Thyroid gland (tissue), 4 donors: Measurements from ENCODE around the gene CAPN3.

Source experiments
- POLR2A ChIP-seq, 2 donors: fragments of 450-650 bp; IDR thresholded peaks; one replicate each; pipeline ENCODE4 v1.6.1; 2017; ENCODE audit warnings: antibody characterized with exemption in 2 of 2, mild to moderate bottlenecking in 2 of 2, moderate library complexity in 1 of 2
- TF ChIP-seq, protein P1 (sequence below), 6 experiments: fragments of 200-600 bp in 3 of 6; fragments of 450-650 bp in 3 of 6; sonication (generic) in 3 of 6; IDR thresholded peaks; one replicate each; pipeline ENCODE4 v1.5.1; 2016 to 2019; ENCODE audit warnings: antibody characterized with exemption in 6 of 6, mild to moderate bottlenecking in 2 of 6, inconsistent platforms in 1 of 6, moderate library complexity in 1 of 6

GRCh38 chr15:42355291-42355690, 4.0 kb upstream of the CAPN3 start:
- TF ChIP-seq, protein P1, sequence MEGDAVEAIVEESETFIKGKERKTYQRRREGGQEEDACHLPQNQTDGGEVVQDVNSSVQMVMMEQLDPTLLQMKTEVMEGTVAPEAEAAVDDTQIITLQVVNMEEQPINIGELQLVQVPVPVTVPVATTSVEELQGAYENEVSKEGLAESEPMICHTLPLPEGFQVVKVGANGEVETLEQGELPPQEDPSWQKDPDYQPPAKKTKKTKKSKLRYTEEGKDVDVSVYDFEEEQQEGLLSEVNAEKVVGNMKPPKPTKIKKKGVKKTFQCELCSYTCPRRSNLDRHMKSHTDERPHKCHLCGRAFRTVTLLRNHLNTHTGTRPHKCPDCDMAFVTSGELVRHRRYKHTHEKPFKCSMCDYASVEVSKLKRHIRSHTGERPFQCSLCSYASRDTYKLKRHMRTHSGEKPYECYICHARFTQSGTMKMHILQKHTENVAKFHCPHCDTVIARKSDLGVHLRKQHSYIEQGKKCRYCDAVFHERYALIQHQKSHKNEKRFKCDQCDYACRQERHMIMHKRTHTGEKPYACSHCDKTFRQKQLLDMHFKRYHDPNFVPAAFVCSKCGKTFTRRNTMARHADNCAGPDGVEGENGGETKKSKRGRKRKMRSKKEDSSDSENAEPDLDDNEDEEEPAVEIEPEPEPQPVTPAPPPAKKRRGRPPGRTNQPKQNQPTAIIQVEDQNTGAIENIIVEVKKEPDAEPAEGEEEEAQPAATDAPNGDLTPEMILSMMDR (IDR thresholded peaks at IDR 0.05): no peak
- no peak for TF ChIP-seq POLR2A (IDR thresholded peaks at IDR 0.05)
